HFF-Myc (cell line): ENCODE measurements around the gene NCK2.

Experiments used
- DNase-seq: peaks from one replicate; pipeline ENCODE4 v3.0.0-alpha.2; 2011; ENCODE audit warnings: low read depth; ENCODE audit errors: extremely low read depth
- H3K4me3 ChIP-seq: replicated peaks from 2 replicates; pipeline ENCODE4 v1.5.1; 2011; ENCODE audit warnings: low read depth, mild to moderate bottlenecking, control low read depth, low read length
- CTCF ChIP-seq: IDR thresholded peaks from 2 replicates; pipeline ENCODE4 v1.5.1; 2012; ENCODE audit warnings: mild to moderate bottlenecking, low read depth, low read length, control low read depth; ENCODE audit errors: missing control alignments

Gene NCK2

GRCh38 chr2:105853354-105854088, 108.8 kb downstream of the NCK2 start:
- DNase-seq: no peak
- no peak overlapping the region for H3K4me3 ChIP-seq
- TF ChIP-seq CTCF: no peak

GRCh38 chr2:105854972-105855371, 110.3 kb downstream of the NCK2 start:
- no peak for TF ChIP-seq CTCF
- DNase-seq: no peak
- H3K4me3 ChIP-seq: no peak overlapping the region

- DNase-seq: no peak
- H3K4me3 ChIP-seq: no peak overlapping the region
- no peak for TF ChIP-seq CTCF
Observed at GRCh38 chr2:105856581-105856980, 111.9 kb downstream of the NCK2 start.

GRCh38 chr2:105857076-105857740, 112.5 kb downstream of the NCK2 start:
- TF ChIP-seq CTCF: no peak
- no peak overlapping the region for H3K4me3 ChIP-seq
- no peak for DNase-seq

- no peak for TF ChIP-seq CTCF
- DNase-seq: no peak
- H3K4me3 ChIP-seq: no peak overlapping the region
Observed at GRCh38 chr2:105858868-105859693, 114.4 kb downstream of the NCK2 start.

- DNase-seq: no peak
Observed at GRCh38 chr2:105859694-105859951, 114.9 kb downstream of the NCK2 start.

More at GRCh38 chr2:105859694-105859951, 114.9 kb downstream of the NCK2 start:
- no peak for TF ChIP-seq CTCF
- H3K4me3 ChIP-seq: no peak overlapping the region
